ENCODE results near the gene SULT2B1. TPM values are rescaled to one million over a fixed set of nuclear protein-coding genes. Genes with fewer than 3 reads are reported as not detected.

SULT2B1 gene
- total RNA-seq, 2 experiments from 2014 or later: not detected

GRCh38 chr19:48549380-48549779 is 2.6 kb upstream of the SULT2B1 start:
- intact Hi-C loops (cut with micrococcal nuclease): no loop called here
- ATAC-seq (no peak), DNase-seq (no peak)
- no peak for TF ChIP-seq CTCF (IDR thresholded peaks at IDR 0.05)
- Mint-ChIP-seq H3K4me3 (no peak overlapping the region), H3K27me3 (no peaks in the 10 kb centered on the region), H3K36me3 (ENCODE audit: low read depth) (no peaks in the 10 kb centered on the region), H3K9me3 (no peaks in the 10 kb centered on the region), H3K4me1 (ENCODE audit: low read depth) (no peaks in the 10 kb centered on the region), H3K27ac (no peak overlapping the region)
- ChIA-PET CTCF (interaction anchor here (0.7 kb wide), 1 partner anchor 164 kb away, joined by 3 read pairs; no protein-coding TSS in a partner anchor), POLR2A (interaction anchor here (0.6 kb wide), 1 partner anchor 55 kb away, joined by 4 read pairs; no protein-coding TSS in a partner anchor)

DNA sequence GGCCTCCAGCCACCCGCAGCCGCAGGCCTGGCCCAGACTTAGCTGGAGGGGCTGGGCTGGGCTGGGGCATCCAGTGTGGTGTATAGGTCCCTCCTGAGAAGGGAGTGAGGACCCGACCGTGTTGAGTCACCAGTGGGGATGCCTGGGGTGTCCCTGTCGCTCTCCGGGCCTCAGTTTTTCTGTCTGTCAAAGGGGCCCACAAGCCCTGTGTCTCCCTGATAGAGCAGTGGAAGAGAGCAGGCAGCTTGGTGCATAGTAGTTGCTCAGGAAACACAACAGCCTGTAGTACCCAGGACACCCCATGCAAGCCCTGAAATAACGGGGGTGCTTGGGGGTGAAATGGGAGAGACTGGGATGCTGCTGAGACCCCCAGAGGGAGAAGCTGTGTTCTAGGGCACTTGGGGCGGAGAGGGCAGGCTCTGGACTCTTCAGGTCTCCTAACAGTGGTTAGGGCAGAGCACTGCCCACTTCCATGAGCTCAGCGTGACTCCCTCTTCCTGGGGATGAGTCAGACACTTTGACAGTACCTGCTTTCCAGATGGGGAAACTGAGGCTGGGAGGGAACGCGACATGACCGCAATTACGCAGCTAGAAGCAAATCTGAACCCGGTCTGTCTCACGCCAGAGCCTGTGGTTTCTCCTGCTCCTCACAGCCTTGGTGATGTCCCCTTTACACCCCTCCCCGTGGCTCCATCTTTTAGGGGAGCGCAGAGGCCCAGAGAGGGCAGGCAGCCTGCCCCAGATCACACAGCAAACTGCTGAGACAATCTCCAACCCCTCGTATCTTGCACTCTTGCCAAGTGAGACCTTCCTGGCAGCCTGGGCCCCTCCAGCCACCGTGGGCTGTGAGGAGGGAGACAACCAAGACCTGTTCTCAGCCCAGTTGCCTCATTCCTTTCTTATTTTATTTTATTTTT is 692 bp downstream of the SULT2B1 start:
- no peak for TF ChIP-seq CTCF (IDR thresholded peaks at IDR 0.05)
- ATAC-seq (no peak), DNase-seq (no peak)
- Mint-ChIP-seq H3K27ac (no peak overlapping the region), H3K9me3 (no peaks in the 10 kb centered on the region), H3K4me1 (ENCODE audit: low read depth) (no peaks in the 10 kb centered on the region), H3K27me3 (no peaks in the 10 kb centered on the region), H3K36me3 (ENCODE audit: low read depth) (no peaks in the 10 kb centered on the region), H3K4me3 (no peak overlapping the region)
- POLR2A ChIA-PET: interaction anchor here (0.5 kb wide), 1 partner anchor 25 kb away, joined by 4 read pairs; no protein-coding TSS in a partner anchor
- intact Hi-C loops (cut with micrococcal nuclease): no loop called here
- CTCF ChIA-PET: interaction anchor here (0.6 to 0.9 kb wide), 2 partner anchors 11 to 36 kb away, joined by 3 read pairs; no protein-coding TSS in a partner anchor

DNA sequence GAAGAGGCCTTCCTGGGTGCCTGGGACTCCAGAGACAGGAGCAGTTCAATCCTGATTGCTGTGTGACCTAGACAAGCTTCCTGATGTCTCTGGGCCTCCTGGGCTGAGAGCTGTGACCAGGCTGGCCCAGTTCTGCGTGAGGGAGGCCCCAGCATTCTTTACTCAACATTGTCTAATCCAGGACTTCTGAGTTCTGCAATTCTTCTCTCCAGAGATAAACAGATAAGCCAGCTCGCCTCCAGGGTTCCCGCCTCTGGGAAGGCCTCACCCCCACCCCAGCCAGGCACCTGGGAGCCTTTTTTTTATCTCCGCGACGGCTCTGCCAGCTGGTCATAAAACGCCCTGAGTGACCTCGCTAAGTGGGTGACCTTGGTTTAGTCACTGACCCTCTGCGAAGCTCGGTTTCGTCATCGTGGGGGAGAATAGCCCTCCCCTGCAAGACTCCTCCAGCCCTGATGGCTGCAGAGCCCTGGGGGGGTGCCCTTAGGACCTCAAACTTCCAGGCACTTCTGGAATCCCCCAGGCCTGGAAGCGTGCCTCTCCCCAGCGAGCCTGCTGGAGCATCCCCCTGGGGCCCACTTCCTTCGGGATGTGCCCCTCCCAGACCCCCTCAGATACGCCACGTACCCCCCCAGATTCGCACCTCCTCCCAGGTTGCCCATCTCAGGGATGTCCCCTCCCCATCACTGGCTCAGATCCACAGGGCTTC is 1.9 kb downstream of the SULT2B1 start:
- DNase-seq (no peak), ATAC-seq (no peak)
- Mint-ChIP-seq H3K4me3 (no peak overlapping the region), H3K4me1 (ENCODE audit: low read depth) (no peaks in the 10 kb centered on the region), H3K36me3 (ENCODE audit: low read depth) (no peaks in the 10 kb centered on the region), H3K27ac (no peak overlapping the region), H3K27me3 (peaks cover 2% of the 10 kb centered on the region), H3K9me3 (no peaks in the 10 kb centered on the region)
- no peak for TF ChIP-seq CTCF (IDR thresholded peaks at IDR 0.05)
- intact Hi-C loops (cut with micrococcal nuclease): no loop called here
- ChIA-PET POLR2A (no interaction called here), CTCF (interaction anchor here (0.6 to 0.7 kb wide), 2 partner anchors 65 to 147 kb away, joined by 3 read pairs; no protein-coding TSS in a partner anchor)

GRCh38 chr19:48554385-48555091 is 2.6 kb downstream of the SULT2B1 start:
- ATAC-seq (no peak), DNase-seq (no peak)
- ChIA-PET CTCF (interaction anchor here (0.6 kb wide), 1 partner anchor 147 kb away, joined by 3 read pairs; no protein-coding TSS in a partner anchor), POLR2A (no interaction called here)
- H3K36me3 Mint-ChIP-seq (ENCODE audit: low read depth): no peaks in the 10 kb centered on the region
- no peaks in the 10 kb centered on the region for H3K4me1 Mint-ChIP-seq (ENCODE audit: low read depth)
- H3K4me3 Mint-ChIP-seq: no peak overlapping the region
- TF ChIP-seq CTCF (IDR thresholded peaks at IDR 0.05): no peak
- H3K27me3 Mint-ChIP-seq: peaks cover 2% of the 10 kb centered on the region
- H3K9me3 Mint-ChIP-seq: no peaks in the 10 kb centered on the region
- intact Hi-C loops (cut with micrococcal nuclease): no loop called here
- H3K27ac Mint-ChIP-seq: no peak overlapping the region

All from activated CD8-positive, alpha-beta T cell treated with anti-CD3 and anti-CD28 coated beads for 36 hours (primary cell).